IPS DF 4.7 (cell line): ENCODE data around the gene METTL23.
"Not testable (repeated sequence)": the region's sequence is repeated elsewhere in the genome, so short reads cannot be mapped to it uniquely, and the experiment has no call there.

Source experiments
- DNase-seq: peaks from one replicate; pipeline ENCODE4 v3.0.0-alpha.2; 2013; ENCODE audit warnings: low spot score; ENCODE audit errors: extremely low read depth

Gene METTL23

DNA sequence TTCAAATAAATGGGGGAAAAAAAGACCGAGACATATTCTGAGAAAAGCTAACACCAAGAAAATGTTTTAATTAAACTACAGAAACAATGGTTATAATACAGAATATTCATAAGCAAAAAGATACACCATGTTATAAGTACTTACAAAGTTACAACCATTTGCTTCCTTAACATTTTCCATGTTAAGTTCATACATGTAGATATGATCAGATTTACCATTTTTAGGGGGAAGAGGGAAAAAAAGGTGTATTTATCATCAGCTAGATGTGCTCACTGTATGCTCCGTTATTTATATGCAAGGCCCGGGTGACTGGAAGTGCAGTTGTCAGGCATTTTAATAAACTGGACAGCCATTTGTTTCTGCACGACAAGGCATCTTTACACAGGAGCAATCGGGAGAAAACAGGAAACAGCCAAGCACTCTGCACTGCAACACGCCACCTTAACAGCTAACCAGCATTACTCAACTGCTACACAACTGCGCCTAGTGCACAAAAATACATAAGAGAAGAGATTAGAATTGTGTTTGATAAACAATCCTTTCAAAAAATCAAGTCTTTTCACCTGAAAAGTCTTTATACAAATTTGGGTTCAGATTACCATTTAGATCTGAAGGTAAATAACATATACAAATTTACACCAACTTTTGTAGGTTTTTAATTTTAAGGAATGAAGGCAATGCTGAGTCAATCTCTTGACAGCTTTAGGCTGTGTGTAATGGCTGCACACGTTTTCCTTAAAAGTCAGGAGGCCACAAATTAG lies 7.6 kb downstream of the METTL23 start:
- no peak for DNase-seq

DNA sequence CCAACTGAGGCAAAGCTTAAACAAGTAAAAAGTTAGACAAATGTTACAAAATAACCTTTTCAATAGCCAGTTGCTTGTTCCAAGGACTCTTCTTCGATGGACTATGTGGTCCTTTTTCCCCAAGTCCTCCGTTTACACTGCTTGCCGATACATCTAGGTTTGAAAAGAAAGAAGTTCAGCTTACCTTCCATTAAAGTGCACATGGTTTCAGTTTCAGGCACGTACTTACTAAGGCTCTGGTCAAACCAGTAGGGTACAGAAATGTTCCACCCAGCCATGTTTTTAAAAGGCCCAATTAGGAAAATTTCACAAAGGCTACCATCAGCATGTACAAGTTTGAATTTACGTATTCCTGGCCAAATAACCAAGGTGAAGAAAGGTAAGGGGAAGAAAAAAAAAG lies 8.4 kb downstream of the METTL23 start:
- no peak for DNase-seq

DNA sequence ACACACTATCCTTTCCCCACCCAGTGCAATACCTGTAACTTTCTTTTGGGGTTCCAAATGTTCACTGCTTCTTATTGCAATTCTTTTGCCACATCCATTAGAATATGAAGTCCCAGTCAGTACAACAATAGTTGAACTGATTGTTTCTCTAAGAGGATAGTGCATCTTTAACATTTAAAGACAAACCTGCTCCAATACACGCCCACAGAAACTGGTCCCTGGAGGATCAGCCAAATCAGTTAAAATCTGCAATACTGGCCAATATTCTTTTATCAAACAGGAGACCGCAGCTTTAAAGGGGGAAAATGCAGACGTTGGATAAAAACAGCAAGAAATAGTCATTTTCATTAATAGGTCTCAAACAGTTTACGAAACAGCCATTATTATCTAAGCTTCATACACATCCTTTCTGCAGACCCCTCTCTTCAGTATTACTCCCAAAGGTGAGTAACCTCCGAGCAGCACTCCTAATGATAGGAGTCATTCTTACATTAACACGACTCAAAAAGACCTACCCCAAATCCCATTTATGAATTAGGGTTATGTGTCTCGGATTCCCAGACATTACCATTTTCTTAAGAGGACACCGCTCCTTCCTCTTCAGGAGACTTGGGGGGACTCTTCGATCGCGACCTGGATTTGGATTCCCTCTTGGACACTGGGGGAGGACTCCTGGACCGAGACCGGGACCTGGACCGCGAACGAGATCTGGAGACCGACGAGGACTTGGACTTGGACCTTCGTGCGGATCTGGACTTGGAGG lies 9.1 kb downstream of the METTL23 start:
- DNase-seq, result no peak

DNA sequence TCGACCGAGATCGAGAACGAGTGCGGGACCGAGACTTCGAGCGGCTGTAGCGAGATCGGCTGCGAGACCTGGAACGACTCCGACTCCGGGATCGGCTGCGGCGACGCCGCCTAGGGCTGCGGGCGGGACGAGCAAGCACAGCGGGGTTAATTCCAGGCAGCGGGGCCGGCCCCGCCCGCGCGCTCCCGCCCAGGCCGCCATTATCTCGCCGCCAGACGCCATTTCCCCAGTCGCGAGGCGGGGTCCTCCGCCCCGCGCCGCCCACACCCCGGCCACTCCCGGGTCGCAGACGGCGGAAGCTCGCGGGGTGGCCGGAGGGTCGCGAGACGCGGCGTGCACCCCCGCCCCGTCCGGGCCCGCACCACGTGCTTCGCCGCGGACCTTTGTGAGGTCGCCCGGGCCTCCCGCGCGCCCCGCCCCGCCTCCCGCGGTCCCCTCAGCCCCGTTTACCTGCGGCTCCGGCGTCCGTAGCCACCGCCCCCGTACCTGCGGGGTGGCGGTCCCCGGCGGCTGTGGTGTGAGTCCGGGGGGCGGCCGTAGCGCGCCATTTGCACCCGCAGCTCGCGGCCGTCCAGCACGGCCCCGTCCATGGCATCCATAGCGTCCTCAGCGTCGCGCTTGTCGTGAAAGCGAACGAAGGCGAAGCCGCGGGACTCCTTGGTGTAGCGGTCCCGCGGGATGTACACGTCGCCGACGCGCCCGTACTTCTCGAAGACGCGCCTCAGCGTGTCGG lies 9.9 kb downstream of the METTL23 start:
- no peak for DNase-seq

DNA sequence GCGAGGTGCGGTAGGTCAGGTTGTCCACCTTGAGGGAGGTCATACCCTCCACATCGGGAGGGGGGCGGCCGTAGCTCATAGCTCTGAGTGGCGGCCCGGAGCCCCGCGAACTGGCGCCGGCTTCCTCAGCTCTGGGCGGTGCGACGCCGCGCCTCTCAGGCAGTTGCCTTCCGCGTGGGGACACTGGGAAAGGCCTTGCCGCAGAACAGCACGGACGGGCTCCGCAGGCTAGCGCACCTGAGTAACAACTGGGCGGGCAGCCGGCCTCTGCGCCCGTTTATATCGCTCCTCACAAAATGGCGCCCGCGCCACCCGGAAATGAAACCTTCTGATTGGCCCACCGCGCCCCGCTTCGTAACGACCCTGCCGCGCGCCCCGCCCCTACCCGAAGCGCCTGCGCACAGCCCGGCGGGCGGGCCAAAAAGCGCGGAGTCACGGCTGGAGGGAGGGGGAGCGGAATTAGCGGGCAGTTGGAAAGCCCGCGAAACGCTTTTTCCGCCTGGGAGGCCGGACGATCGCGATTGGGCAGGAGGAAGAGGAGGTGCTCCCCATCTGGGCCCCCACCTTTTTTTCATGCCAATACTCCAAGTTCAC lies 10.5 kb downstream of the METTL23 start, which contains the start of gene SRSF2:
Gene SRSF2, minus strand, starts transcription at position 250 of the 594 bp plus-strand sequence. Its CDS starts 171 bp downstream, at position 79.
- DNase-seq, result peak; percentile 91

DNA sequence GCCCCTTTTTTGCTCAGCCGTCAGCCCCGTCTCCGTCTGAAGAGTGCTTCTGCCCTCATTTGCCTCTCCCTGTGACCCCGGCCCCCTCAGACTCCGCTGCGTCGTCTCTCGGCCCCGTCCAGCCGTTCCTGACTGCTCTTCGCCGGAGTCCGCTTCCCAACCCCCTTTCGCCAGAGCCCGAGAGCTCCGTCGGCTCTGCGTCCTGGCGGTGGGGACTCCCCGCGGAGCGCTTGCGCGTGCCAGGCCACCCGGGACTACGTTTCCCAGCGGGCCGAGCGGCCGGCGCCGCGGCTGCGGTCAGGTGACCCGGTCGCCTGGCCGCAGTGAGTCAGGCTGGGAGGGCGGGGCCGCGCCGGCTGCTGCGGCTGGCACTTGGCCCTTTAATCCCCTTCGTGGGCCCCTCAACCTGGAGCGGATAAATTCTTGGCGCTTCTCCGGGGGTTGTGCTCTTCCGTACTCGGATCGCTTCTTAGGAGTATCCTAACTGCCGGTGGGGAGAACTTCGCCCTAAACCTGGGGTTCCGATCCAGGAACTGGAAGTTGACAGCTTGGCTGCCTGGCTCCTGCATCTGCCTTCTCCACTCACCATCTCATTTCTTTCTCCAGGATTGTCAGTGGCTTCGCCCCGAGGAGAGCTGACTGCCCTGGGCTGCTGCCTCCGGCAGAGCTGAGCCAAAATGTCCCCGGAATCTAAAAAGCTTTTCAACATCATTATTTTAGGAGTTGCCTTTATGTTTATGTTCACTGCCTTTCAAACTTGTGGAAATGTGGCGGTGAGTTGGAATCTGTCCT lies 11.2 kb downstream of the METTL23 start, which contains the start of gene MFSD11:
Gene MFSD11, plus strand, starts transcription at position 444 of the 792 bp plus-strand sequence. Its CDS starts 234 bp downstream, at position 678.
- DNase-seq, result peak; percentile 68

DNA sequence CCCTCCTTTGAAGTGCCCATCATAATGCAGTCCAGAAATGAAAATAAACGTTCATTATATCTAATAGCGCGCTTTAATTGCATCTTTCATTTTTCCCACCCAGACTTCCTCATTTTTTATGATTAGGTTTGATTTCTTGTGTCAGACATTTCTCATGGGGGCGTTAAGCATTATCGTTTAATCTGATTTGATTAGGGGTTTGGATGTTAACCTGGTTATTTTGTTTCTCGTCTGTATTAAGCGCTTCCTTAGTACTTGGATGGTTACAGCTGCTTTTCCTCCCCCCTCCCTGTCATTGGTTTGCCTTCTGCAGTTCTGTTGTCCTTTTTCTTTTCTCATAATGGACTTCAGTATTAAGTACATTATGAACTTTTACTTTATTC lies 11.8 kb downstream of the METTL23 start:
- DNase-seq, result no peak

DNA sequence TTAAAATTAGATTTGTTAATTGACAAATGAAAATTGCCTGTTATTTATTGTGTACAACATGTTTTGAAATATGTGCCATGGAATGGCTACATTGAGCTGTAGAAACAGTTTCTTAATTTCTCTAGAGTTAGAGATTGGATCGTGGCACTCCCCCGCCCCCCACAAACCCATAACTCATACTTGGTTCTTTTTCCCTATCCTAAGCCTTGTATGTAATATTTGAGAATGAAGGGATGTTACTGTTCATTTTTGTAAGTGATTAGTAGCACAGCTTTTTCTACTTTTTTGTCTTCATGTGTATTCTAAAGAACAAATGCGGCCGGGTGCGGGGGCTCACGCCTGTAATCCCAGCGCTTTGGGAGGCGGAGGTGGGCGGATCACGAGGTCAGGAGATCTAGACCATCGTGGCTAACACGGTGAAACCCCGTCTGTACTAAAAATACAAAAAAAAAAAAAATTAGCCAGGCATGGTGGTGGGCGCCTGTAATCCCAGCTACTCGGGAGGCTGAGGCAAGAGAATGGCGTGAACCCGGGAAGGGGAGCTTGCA lies 13.0 kb downstream of the METTL23 start:
- not testable (repeated sequence) for DNase-seq

DNA sequence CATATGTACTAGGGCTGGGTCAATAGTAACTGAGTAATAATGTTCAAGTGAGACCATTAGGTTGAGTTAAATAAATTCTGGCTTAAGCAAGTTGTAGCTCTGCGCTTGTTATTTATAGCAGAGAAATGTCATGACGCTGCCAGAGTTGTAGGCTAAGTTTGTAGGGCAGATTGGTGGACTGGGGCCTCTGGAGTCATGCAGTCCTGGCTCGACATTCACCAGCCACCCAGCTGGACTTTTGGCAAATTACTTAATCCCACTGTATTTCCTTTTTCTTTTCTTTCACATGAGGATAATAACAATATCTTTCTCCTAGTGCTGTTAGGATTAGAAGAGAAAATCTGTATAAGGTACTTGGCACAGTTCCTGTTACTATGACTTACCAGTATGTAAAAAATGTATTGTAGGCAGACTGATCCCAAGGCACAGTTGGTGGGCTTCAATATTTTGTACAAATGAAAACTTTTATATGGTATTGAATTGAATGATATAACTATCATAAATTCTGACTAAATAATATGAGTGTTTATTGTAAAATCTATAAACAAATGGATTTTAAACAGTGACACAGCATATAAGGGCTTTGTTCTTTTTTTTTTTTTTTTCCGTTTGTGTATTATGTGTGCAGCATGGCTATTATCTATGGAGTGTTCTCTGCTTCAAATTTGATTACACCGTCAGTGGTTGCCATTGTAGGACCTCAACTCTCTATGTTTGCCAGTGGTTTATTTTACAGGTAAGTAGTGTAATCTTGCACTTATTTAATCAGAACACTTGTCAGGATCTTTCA lies 13.9 kb downstream of the METTL23 start:
- no peak for DNase-seq

DNA sequence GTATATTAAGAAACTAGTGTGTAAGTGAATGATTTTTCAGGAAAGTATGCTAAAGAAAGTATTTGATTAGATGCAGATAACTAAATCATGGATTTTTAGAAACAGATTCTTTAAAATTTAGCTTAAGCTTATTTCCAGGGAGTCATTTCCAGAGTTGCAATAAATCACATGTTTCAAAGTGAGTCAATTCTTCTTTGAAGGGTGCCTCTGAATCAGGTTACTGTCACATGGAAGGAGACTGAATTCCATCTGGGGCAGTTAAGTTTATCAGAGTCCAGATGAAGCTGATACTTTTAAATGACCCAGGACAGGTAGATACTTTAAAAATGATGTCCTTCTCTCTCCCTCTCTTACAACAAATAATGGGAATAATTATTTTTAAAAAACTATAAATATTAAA lies 16.3 kb downstream of the METTL23 start:
- DNase-seq, result no peak

DNA sequence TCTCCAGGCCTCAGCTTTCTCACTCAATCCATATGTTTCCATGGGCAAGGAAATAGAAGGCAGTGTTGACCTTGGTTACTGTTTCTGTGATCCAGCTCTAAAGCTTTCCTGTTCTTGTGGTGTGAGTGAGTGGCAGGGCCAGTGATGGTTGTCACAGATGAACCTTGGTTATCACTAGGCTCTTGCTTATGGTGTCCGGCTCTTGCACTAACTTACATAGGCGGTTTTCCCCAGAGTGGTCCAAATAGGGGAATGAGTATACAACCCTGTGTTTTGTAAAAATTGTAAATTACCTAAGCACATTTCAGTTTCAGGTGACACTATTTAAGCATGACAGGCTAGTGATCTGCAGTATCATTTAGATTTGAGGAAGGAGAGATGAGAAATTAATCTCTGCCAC lies 18.1 kb downstream of the METTL23 start:
- DNase-seq, result no peak

DNA sequence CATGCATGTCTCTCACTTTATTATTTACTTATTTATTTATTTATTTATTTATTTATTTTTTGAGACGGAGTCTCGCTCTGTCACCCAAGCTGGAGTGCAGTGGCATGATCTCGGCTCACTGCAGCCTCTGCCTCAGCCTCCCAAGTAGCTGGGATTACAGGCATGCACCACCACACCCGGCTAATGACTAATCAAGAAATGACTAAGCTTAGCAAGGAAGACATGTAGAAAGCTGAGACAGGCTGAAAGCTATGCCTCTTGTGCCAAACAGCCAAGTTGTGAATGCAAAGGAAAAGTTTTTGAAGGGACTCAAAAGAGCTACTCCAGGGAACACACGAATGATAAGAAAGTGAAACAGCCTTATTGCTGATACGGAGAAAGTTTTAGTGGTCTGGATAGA lies 19.1 kb downstream of the METTL23 start:
- not testable (repeated sequence) for DNase-seq

DNA sequence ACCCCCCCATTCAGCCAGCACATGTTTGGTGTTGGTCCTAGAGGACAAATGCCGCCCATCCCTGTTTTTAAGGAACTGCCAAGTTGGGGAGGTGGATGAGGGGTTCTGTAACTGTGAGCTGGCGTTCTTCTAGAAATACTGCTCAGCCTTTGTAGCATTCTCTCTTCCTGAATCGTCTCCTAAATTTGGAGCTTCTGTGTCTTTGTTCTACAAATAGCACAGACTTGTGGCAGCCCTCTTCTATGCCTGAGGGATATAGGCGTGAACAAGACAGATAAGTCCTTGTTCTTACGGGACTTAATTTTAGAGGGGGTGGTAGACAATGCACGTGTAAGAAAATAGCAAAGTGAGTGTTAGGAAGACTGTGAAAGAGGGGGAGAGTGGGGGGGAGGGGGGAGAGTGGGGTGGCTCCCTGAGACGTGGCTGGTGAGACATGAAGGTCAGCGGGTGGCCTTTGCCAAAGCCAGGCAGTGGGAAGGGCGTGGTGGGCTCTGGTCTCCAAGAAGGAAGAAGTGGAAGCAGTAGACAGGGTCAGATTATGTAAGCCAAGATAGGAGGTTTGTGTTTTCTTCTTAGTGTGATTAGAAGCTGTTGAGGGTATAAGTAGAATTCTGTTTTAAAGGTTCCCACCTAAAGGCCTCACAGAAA lies 21.2 kb downstream of the METTL23 start:
- no peak for DNase-seq

DNA sequence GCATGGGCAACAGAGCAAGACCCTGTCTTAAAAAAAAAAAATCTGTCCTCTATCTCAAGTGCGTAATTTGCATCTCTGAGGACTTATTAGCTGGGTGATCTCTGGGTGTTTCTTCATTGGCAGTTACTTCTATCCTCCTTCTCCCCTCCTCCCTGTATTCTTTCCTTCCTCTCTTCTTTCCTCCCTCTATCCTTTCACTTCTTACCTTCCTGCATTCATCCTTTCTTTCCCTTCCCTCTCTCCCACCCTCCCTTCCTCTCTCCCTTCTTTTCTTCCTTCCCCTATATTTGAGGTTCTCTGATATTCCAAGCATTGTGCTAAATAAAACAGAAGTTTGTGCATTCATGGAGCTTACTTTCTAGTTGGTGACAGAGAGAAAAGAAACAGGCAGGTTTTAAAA lies 22.0 kb downstream of the METTL23 start:
- DNase-seq, result no peak

DNA sequence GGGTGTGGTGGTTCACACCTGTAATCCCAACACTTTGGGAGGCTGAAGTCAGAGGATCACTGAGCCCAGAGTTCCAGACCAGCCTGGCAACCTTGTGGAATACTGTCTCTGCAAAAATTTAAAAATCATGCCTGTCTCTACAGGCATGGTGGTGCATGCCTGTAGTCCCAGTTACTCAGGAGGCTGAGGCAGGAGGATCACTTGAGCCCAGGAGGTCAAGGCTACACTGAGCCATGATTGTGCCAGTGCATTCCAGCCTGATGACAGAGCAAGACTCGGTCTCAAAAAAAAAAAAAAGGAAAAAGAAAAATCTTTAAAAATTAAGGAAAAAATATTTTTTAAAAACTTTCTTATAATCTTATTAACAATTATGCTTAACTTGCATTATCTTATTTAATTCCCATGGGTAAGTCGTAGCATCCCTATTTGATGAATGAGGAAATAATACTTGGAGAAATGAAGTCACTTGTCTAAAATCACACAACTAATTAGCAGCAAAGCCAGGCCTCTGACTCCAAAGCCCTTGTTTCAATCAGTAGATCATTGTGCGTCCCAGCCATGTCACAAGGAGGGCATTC lies 24.9 kb downstream of the METTL23 start:
- no peak for DNase-seq

DNA sequence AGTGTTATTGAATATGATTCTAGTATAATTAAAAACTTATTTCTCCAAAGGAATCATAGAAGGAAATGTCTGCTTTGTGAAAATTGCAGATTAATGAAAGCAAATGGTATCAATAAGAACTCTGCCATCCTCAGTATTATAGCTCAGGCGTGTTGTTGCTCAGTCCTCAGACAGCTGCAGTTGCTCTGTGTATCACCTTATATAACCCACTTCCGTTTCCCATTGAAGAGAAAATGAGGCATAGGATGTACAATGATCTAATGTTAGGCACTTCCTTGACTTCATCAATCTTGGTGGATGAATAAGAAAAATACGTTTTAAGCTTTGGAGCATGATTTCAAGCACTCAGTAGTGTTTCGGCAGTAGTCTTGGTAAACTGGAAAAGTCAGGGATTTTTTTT lies 25.4 kb downstream of the METTL23 start:
- DNase-seq, result no peak

DNA sequence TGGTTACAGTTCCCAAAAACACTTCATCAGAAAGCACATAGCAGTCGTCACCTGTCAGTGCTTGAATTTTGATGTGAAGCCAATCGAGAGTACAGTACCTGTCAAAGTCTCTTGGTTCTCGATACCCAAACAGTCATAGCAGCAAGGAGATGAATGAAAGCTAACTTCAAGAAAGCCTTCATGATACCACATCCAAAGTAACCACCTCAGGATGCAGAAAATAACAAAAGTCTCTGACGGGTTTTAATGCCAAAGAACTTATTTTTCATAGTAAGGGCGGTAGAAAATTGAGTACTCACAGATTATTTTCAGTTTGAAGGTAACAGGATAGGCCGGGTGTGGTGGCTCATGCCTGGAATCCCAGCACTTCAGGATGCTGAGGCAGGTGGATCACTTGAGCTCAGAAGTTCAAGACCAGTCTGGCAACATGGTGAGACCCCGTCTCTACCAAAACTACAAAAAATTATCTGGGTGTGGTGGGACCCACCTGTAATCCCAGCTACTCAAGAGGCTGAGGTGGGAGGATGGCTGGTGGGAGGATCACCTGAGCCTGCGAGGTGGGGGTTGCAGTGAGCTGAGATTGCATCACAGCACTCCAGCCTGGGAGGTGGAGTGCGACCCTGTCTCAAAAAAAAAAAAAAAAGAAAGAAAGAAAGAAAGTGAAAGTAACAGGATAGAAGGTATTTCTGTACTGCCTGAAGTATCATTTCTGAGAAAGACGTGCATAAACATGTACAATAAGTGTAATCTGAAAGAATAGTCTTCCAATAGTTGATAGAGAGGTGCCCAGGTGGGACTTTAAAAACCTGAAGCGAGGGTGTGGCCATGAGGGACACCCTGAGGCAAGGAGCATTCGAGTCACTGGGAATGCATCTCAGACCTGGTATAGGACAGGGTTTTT lies 26.7 kb downstream of the METTL23 start:
- DNase-seq, result no peak

DNA sequence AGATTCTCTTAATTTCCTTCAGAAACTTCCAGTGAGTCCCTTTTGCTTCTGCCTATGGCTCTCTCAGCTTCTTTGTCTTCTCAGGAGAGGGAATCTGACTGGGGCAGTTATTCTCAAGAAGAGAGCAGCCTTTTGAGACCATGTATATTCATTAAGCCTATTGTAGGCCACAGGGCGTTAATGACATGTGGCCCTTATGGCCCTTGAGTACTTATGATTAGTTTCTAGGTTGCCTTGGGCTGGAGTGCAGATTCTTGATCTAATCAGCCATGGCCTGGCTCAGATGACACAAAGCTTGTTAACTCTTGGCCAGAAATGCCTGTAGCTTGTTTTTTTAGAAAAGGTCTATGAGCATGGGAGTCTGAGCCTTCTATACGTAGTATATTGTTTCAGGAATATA lies 28.6 kb downstream of the METTL23 start:
- no peak for DNase-seq
